Measurements from ENCODE around the gene TMEM131. TPM values are rescaled to one million over a fixed set of nuclear protein-coding genes. Genes with fewer than 3 reads are reported as not detected.
A peak's percentile ranks its signal among the peaks of the same experiment; 100 is the strongest.
"Not testable (repeated sequence)": the region's sequence is repeated elsewhere in the genome, so short reads cannot be mapped to it uniquely, and the experiment has no call there.

TMEM131 gene
- polyA plus RNA-seq, 10 donors, result 37.2 to 58.2 (median 44.1) TPM

DNA sequence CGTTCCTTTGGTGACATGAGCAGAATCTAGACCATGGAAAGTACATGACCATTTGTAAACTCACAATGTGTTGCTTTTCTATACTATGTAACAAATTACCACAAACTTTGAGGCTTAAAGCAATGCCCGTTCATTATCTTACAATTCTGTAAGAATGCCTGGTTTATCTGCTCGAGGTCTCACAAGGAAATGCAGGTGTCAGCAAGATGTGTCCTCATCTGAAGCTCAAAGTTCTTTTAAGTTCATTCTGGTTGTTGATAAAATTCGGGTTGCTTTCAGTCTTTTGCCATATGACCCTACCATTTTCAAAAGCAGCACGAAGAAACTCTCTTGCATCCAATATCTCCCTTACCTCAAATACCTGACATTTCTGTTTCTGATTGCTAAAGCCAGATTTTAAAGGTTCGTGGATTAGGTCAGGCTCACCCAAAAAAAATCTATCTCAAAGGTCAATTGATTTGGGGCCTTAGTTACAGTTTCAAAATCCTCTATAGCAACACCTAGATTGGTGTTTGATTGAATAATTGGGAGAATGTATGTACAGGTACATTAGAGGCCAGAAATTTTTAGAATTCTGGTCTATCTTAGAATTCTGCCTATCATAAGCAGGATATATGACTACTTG, 125.9 kb downstream of the TMEM131 start:
- DNase-seq, result no peak

DNA sequence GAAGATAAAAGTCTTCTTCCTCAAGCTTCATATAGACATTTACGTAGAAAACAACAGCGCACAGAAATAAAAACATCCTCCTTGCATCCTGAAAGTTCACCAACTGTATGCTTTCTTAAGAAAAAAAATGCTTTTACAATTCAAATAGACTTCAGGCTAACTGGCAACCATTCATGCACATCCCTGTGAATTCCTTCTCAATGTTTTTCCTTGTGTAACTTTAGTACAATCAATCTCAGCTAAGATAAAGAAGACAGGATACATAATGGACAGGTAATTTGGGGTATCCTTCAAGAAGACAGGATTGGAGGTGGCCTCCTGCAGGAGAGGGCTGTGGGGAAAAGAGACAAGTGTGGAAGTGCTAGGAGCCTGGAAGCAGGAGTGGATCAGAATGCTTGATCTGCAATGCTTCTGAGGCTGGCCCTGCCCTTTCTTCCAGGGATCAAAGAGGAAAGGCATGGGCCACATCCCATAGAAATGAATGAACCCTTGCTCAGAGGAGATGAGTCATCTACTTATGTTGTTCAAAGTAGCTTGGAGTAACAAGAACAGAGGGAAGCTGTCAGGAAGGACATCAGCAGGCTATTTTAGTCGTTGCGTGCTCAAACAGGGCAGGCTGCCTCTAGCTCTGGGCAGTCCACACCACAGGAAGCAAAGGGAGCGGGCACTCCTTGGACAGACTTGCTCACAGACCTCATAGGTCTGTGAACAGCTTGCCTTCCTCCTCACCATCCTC, 126.6 kb downstream of the TMEM131 start:
- DNase-seq, result peak; percentile 30 to 83 (median 30)

DNA sequence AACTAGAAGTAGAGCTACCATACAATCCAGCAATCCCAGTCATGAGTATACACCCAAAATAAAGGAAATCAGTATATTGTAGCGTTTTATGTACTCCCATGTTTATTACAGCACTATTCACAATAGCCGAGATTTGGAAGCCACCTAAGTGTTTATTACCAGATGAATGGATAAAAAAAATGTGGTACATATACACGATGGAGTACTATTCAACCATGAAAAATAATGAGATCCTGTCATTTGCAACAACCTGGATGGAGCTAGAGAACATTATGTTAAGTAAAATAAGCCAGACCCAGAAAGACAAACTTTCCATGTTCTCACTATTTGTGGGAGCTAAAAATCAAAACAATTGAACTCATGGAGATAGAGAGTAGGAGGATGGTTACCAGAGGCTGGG, 131.9 kb downstream of the TMEM131 start:
- DNase-seq, result no peak

DNA sequence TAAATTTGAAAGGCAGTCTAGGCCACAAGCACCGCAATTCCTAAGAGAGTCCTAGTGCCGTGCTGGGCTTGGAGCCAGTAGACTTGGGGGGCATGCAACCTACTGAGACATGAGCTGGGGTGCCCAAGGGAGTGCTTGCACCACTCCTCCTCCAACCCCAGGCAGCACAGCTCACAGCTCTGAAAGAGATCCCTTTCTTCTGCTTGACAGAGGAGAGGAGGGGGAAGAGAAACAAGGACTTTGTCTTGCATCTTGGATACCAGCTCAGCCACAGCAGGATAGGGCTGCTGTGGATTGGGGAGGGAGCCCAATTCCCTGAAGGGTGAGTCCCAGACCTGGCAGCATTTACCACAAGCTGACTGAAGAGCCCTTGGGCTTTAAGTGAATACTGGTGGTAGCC, 134.6 kb downstream of the TMEM131 start:
- DNase-seq, result no peak

DNA sequence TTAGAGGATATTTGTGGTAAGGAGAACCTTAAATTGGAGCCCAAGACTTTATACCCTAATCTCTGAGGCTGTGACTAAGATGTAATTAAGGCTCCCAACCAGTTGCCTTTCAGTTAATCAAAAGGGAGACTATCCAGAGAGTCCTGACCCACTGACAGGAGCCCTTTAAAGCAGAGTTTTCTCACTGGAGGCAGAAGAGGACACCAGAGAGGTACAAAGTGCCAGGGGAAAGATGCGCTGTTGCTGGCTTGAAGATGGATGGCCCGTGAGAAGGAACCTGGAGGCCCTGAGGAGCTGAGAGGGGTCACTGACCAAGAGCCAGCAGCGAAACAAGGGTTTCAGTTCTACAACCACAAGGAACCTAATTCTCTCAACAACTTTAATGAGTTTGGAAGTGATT, 137.3 kb downstream of the TMEM131 start:
- no peak for DNase-seq

DNA sequence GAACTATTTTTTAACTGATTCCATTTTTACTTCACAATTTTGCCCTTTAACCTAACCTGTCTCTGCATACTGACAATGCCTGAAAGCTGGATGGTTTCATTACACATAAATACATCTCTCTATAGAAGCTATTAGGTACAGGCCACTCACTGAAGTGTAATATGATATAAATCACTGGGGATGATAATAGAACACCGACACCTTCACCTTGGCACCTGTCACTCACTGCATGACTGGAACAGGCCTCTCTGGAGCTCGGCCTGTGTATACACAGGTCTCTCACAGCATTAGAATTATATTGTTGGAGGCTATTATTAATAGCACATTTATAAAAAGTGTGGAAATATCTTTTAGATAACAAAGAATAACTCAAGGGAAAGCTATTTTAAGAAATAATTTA, 138.2 kb downstream of the TMEM131 start:
- no peak for DNase-seq

DNA sequence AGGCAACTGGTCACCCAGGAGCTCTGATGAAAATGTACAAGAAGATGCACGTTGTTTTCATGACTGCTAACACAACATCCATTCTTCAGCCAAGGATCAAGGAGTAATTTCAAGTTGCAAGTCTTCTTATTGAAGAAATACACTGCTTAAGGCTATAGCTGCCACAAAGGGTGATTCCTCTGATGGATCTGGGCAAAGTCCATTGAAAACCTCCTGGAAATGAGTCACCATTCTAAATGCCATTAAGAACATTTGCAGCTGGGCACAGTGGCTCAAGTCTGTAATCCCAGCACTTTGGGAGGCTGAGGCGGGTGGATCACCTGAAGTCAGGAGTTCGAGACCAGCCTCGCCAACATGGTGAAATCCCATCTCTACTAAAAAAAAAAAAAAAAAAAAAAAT, 142.7 kb downstream of the TMEM131 start:
- not testable (repeated sequence) for DNase-seq

DNA sequence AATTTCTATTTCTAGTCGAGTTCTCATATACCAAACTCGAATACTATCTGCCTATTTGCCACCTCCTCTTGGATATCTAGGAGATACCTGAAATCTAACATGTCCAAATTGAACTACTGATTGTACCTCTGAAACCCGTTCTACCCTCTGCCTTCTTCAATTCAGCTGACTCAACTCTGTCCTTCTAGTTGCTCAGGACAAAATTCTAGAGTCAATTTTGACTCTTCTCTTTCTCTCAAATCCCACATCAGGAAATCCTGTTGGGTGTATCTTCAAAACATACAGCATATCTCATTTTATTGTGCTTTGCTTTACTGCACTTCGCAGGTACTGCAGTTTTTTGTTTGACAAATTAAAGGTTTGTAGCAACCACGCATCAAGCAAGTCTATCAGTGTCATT, 144.6 kb downstream of the TMEM131 start:
- no peak for DNase-seq

DNA sequence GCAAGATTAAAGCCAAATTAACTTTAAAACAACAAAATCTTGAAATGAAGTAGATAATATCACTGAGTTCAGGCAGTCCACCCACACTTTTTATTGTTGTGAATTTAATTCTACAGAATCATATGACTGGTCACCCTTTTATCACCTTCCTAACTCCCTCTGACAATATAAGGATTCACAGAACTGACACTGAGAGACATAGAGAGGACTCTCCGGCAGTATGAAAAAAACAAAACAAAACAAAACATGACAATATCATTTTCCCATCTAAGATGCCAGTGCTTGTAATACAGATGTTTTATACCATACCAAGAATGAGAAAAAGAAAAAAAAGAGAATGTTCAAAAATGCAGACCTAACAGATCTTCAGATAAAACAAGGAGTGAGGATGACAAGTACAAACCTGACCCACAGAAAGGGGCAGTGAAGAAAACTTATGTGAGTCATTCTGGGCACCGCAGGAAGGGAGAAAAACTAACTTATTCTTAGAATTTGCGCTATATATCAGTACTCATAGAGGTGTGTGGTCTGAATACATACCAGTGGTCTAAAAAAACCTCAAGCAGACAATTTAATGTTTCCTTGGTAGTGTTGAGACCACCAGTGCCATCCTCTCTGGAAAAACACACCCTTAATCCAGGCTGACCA, 145.7 kb downstream of the TMEM131 start:
- DNase-seq, result no peak

DNA sequence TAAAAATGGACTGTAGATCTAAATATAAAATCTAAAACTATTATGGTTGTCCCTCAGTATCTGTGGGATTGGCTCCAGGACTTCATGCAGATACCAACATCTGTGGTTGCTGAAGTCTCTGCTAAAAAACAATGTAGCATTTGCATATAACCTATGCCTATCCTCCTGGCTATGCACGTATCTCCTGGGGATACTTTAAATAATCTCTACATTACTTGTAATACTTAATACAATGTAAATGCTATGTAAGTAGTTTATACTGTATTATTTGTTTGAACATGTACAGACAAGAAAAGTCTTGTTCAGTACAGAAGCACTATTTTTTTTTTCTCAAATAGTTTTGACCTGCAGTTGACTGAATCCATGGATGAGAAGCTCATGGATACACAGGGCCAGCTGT, 147.4 kb downstream of the TMEM131 start:
- no peak for DNase-seq

DNA sequence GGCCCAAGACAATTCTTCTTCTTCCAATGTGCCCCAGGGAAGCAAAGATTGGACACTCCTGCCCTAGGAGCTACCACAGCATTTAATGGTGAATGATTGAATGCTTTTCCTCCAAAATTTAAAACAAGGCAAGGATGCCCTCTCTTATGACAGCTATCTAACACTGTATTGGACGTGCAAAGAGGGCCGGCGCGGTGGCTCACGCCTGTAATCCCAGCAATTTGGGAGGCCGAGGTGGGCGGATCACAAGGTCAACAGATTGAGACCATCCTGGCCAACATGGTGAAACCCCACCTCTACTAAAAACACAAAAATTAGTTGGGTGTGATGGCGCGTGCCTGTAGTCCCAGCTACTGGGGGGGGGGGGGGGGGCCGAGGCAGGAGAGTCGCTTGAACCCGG, 149.0 kb downstream of the TMEM131 start:
- not testable (repeated sequence) for DNase-seq

DNA sequence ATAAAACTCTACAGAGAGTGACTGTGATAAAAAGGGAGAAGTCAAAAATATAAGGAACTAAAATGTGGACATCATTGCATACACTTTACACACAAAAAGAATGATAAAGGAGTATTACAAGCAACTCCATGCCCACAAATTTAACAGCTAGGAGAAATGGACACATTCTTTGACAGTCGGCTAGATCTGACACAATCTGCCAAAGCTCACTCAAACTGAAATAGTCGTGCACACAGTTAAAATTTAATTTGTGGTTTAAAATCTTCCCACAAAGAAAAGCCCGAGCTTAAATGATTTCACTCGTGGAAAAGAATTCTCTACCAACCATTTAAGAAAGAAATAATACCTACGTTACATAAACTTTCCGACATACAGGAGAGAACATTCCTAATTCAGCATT, 149.9 kb downstream of the TMEM131 start:
- DNase-seq, result no peak

DNA sequence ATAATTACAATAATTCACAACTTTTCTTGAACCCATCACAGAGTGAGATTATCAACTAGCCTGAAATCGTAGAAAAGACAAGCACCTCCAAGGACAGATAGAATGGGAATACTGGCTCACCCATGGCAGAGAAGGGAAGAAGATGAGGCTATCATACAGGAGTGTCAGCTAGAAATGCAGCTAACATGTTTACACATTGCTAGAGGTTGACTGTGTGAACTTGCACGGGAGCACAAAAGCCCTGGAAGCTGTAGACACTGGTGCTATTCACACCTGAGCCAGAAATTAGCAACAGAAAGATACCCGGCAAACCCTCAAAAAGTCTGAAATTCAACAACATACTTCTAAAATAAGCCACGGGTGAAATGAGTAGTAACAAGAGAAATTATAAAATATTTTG, 150.6 kb downstream of the TMEM131 start:
- DNase-seq, result no peak

DNA sequence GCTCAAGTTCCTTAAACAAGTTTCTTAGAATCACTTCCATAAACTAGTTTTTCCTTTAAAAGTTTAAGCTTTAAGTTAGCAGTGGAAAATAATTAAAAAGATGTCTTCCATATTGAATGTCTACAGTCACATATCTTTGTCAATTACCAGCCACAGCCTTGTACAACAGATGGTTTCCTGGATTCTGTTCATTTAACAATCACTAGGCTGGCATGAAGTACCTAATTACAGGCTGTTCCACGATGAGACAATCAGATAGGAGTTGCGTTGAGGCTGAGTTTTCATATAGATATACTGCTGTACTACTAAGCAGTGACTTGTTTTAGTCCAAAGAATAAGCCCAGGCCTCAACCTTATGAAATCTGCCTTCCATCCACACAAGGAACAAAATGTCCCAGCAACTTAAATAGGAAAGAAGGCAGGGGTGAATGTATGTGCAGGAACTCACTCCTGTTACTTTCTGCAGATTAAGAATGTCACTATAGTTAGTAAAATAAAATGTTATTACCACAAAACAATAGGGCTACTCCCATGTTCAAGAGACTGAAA, 151.4 kb downstream of the TMEM131 start:
- no peak for DNase-seq

DNA sequence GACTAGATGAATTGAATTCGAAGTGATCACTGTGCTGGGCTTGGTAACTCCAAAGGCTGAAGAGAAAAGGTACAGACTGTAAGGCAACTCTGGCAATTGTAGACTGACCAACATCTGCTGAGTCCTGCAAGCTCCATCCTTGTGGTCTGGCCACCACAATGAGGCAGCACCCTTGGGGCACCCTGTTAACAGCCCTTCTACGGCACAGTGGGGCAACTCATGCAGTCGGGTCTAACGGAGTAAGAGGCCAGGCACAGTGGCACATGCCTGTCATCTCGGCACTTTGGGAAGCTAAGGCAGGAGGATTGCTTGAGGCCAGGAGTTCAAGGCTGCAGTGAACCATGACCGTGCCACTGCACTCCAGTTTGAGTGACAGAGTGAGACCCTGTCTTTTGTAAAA, 155.6 kb downstream of the TMEM131 start:
- no peak for DNase-seq

DNA sequence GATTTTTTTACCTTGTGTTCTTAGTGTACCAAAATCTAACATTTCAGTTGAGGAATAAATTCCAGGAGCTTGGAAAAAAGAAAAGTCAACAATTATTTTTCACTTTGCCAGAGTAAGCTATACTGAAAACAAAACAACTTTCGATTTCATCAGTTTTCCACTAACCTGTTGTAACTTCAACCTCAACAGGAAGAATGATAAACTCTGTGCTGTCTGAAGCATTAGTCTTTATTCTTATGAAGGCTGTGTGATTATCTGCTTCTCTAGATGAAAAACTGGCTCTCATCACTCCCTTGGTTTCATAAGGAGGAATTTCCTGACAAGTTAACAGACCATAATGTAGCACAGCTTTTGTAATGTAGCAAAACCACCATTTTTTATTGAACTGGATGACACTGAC, 161.1 kb downstream of the TMEM131 start:
- no peak for DNase-seq

DNA sequence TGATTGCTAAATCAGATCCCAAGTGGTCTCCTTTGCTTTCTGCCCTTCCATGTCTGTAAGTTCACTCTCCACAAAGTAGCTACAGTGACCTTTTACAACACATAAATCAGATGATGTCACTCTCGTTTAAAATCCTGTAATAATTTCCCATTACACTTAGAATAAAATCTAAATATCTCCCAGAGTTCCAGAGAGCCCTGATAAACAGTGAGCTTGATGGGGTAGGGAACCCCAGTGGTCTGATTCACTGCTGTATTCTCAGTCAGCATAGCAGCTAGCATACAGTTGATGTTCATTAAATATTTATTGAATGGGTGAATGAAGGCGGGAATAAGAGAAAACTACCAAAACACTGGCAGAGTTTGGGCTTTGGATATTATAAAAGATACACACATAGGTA, 164.6 kb downstream of the TMEM131 start:
- no peak for DNase-seq

DNA sequence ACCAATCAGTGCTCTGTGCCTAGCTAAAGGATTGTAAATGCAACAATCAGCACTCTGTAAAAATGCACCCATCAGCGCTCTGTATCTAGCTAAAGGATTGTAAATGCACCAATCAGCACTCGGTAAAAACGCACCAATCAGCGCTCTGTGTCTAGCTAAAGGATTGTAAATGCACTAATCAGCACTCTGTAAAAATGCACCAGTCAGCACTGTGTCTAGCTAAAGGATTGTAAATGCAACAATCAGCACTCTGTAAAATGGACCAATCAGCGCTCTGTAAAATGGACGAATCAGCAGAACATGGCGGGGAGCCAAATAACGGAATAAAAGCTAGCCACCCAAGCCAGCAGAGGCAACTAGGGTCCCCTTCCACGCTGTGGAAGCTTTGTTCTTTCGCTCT, 166.5 kb downstream of the TMEM131 start:
- not testable (repeated sequence) for DNase-seq

DNA sequence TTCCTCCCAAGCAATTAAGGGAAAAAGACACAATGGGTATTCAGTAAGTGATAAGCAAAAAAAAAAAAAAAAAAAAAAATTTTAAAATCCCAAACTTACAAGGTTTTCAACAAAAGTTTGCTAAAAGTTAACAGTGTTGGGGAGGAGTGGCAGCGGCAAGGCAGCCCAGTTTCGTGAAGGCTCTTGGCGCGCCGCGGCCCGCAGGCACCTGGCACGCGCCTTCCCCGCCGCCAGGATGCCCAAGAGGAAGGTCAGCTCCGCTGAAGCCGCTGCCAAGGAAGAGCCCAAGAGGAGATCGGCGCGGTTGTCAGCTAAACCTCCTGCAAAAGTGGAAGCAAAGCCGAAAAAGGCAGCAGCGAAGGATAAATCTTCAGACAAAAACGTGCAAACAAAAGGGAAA, 168.7 kb downstream of the TMEM131 start:
- DNase-seq, result not testable (repeated sequence)

DNA sequence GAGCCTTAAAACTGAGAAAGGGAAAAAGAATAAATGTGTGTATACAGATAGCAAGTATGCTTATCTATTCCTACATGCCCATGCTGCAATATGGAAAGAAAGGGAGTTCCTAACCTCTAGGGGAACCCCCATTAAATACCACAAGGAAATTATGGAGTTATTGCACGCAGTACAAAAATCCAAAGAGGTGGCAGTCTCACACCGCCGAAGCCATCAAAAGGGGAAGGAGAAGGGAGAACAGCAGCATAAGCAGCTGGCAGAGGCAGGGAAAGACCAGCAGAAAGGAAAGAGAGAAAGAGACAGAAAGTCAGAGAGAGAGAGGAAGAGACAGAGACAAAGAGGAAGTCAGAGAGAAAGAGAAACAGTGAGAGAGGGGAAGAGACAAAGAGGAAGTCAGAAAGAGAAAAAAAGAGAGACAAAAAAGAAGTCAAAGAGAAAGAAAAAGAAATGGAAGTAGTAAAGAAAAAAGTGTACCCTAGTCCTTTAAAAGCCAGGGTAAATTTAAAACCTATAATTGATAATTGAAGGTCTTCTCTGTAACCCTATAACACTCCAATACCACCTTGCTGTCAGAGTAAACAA, 169.4 kb downstream of the TMEM131 start:
- not testable (repeated sequence) for DNase-seq

DNA sequence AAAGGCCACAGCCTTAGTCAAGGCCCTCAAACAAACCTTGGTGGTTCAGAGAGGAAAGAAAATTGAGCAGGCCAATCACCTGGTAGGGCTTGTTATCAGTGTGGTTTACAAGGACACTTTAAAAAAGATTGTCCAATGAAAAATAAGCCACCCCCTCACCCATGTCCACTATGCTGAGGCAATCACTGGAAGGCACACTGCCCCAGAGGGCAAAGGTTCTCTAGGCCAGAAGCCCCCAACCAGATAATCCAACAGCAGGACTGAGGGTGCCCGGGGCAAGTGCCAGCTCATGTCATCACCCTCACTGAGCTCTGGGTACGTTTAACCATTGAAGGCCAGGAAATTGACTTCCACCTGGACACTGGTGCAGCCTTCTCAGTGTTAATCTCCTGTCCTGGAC, 171.7 kb downstream of the TMEM131 start:
- not testable (repeated sequence) for DNase-seq

DNA sequence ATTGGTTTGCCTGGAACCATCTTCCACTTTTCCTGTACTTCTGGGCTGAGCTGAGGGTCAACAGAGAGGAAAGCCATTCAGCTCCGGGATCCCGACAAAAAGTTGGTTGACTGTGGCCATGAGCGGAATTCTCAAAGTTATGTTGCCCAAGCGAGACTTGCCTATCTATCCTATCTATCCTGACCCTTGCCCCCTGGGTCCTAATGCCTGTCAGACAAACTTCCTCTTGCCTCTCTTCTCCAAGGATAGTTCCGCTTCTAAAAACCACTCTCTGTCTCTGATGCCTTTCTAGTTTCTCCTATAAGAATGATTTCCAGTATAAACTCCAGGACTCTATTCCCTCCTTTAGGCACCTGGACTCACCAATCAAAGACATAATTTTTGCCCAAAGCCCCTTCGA, 173.9 kb downstream of the TMEM131 start:
- not testable (repeated sequence) for DNase-seq

DNA sequence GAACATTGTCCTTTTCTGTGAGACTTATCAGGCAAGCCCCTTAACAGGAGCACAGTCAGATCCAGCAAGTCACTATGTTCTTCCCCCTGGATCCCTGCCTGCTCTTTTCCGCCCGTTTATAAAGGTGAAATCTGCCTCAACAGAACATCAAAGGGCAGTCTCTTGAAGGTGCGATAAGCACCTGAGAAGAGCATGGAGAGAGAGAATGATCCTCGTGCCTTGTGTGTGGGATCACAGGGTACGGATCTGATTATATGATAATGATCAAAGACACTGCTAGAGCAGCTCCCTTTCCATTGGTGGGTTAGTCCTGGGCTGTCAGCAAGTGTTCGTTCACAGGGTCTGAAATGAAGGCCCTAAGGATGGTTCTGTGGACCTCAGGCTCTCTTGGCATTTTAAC, 176.0 kb downstream of the TMEM131 start:
- DNase-seq, result no peak

Data from muscle of back (tissue), 11 donors.